NT2/D1 (cell line): ENCODE data around the gene FCN3.

Source experiments
- SUZ12 ChIP-seq: IDR thresholded peaks from 2 replicates; pipeline ENCODE4 v1.6.1; 2011; ENCODE audit not compliant: insufficient read length, insufficient read depth; ENCODE audit errors: extremely low read depth
- ZNF274 ChIP-seq: IDR thresholded peaks from 2 replicates; pipeline ENCODE4 v1.6.1; 2011; ENCODE audit warnings: mild to moderate bottlenecking, low read depth, low read length

DNA sequence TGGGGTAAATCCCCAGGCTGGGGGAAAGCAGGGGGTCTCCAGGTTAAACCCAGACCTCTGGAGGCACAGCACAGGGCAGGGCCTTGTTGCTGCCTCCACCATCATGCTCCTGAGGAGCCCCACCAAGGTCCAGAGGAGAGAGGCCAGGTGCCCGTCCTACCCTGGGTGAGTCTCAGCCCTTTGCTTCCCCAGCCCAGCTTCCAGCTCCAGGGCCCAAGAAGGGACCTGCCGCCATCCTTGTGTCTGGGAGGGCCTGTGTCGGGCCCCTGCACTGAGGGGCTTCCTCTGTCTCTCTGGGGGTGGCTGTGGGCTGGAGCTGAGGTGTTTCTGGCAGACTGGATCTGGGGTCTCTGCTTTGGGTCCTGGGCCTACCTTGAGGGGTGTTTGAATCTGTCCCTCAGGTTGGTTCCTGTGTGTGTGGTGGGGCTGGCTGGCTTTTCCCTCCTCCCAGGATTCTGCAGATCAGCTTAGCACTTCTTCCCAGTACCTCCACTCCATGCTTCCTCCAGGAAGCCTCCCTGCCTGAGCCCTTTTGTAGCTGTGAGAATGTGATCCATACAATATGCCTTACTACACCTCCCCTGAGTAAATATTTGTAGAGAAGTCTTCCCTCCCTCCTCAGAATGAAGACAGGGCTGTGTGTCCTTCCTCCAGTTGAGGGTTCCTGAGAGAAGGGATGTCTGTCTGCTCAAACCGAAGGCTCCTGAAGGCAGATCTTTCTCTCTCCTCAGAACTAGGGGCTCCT is 24.0 kb upstream of the FCN3 start:
- TF ChIP-seq ZNF274 (no peak), SUZ12 (no peak)
